GM18526 (cell line): ENCODE results near the gene C4BPB.

Experiments used
- POLR2A ChIP-seq: IDR thresholded peaks from 3 replicates; pipeline ENCODE4 v1.6.1; 2011; ENCODE audit not compliant: insufficient read length; ENCODE audit errors: extremely low read depth

The C4BPB gene

DNA sequence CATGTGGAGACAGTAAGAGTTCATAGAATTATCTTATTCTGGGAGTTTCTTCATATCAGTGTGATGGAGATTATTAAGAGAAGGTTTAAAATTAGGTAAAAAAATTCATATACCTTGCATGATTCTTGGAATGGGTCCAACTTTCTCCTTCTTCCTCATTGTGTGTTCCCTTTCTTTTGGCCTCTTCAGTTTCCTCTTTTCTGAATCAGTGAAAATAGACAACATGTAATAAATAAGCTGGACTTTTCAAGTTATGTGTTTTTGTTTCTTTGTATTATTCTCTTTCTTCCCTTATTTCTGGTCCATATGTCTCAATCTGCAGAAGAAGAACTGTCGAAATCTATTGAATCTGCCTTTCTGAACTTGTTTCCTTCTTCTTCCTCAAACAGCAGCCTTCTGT lies 45.9 kb downstream of the C4BPB start:
- TF ChIP-seq POLR2A, result no peak

DNA sequence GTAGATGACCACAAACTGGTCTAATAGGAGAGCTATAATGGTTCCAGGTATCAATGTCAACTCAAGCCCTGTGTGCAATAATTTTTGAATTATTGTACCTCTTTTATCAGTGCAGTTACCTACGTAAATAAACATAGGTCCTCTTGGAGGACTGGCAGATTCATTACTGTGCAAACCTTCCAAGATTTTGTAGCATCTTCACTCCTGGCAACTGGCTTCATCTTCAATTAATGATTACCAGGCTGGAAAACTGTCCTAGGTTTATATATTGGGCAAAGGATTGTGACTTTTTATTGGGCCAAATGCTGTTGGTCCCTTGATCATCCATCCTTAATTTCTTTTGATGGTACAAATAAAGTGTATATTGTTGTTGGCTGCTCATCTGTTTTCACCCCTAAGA lies 51.0 kb downstream of the C4BPB start:
- TF ChIP-seq POLR2A, result no peak

DNA sequence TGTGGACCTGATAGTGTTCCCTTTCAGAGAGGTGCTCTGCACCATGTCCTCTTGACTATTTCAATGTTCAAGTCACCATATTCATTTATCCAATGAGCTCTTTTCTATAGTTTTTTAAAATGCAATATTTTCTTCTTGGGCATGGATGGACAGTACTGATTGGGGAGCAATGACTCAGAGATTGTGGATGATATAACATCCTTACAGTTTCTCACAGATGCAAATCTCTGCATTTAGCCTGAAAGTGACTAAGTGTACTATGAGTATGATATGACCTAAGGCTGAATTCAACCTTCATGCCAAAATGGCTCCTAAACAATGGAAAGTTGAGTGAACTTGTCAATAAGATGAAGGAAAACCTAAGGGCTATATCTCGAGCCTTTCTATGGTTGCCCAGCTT lies 51.9 kb downstream of the C4BPB start:
- no peak for TF ChIP-seq POLR2A

DNA sequence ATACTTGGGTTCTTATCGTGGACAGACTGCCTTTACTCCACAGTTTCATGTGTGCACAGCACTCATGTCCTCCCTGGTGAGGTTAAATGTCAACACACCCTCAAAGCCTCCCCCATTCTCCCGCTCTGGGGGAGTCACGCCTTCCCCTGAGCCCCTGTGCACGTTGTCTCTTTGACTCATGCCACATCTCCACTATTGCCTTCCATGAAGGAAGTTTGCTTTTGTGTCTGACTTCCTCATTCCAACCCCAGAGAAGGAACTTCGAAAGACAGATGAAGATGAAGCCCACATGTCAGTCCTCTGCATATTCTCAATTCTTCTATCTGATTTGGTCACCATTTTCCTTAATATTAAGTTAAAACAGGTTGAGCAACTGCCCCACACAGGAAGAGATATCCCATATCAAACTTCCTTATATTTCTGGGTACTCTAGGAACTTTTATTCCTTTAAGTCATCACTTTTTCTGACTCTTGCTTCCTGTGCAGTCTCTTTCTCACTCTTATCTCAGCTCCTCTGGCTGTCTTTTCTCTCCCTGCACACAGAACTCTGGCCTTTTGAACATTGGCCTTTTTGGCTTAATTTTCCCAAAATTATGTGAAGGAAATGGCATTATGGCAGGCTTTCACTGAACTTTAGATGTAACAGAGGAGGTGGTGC lies 56.9 kb downstream of the C4BPB start:
- no peak for TF ChIP-seq POLR2A
